K562 (cell line): ENCODE results near the gene PMEPA1.

Source experiments
- ADNP ChIP-seq: fragments of 200-800 bp; sonication (Bioruptor generic); IDR thresholded peaks from 2 replicates; pipeline ENCODE4 v1.6.1; 2016; ENCODE audit warnings: missing genetic modification characterization, missing compliant biosample characterization
- BHLHE40 ChIP-seq: IDR thresholded peaks from 2 replicates; pipeline ENCODE4 v1.6.1; 2011; ENCODE audit warnings: low read length, improper control_type of control experiment
- CHD2 ChIP-seq: IDR thresholded peaks from 2 replicates; pipeline ENCODE4 v1.6.1; 2011; ENCODE audit warnings: low read depth, low read length
- CREM ChIP-seq: IDR thresholded peaks from 2 replicates; pipeline ENCODE4 v1.6.1; 2014; ENCODE audit warnings: antibody characterized with exemption, low read depth
- CTCF ChIP-seq, 3 experiments: IDR thresholded peaks in 2 of 3; conservative IDR thresholded peaks in 1 of 3; 2 replicates each; pipeline ENCODE4 v1.5.1; 2011 to 2012; ENCODE audit warnings: low read length in 3 of 3, mild to moderate bottlenecking in 3 of 3, control low read depth in 2 of 3, improper control_type of control experiment in 1 of 3, inconsistent platforms in 1 of 3, low read depth in 1 of 3, mixed read lengths in 1 of 3, moderate library complexity in 1 of 3; ENCODE audit not compliant: insufficient read depth in 2 of 3
- HIVEP1 ChIP-seq: fragments of 250-450 bp; sonication (Bioruptor Pico); IDR thresholded peaks from 2 replicates; pipeline ENCODE4 v1.4.0; 2020; ENCODE audit warnings: mild to moderate bottlenecking
- MAFF ChIP-seq: IDR thresholded peaks from 2 replicates; pipeline ENCODE4 v1.6.1; 2012; ENCODE audit warnings: low read length, improper control_type of control experiment
- MAX ChIP-seq: sonication (generic); formaldehyde crosslinking; IDR thresholded peaks from 2 replicates; pipeline ENCODE4 v1.9.0; 2022; ENCODE audit warnings: mild to moderate bottlenecking, missing genetic modification reagents
- MBD1 ChIP-seq: fragments of 250-450 bp; sonication (Bioruptor Pico); IDR thresholded peaks from 2 replicates; pipeline ENCODE4 v1.8.0; 2022; ENCODE audit warnings: inconsistent platforms
- NR2C1 ChIP-seq, 2 experiments: fragments of 450-650 bp; IDR thresholded peaks; 2 replicates each; pipeline ENCODE4 v1.6.1; 2017; ENCODE audit warnings: mild to moderate bottlenecking in 2 of 2, antibody characterized with exemption in 1 of 2, inconsistent platforms in 1 of 2, missing compliant biosample characterization in 1 of 2, missing genetic modification characterization in 1 of 2
- POLR2AphosphoS5 ChIP-seq: IDR thresholded peaks from 2 replicates; pipeline ENCODE4 v1.6.1; 2011; ENCODE audit warnings: mild to moderate bottlenecking, low read depth, low read length, moderate library complexity; ENCODE audit not compliant: control insufficient read depth, insufficient read depth
- REST ChIP-seq, 2 experiments: fragments of 450-650 bp; formaldehyde crosslinking in 1 of 2; IDR thresholded peaks; 2 replicates each; pipeline versions ENCODE4 v1.4.0 to v1.6.1; 2014 to 2020; ENCODE audit warnings: mild to moderate bottlenecking in 2 of 2, borderline replicate concordance in 1 of 2, low read depth in 1 of 2
- TRIM24 ChIP-seq, 2 experiments: fragments of 450-650 bp; IDR thresholded peaks; 2 replicates each; pipeline ENCODE4 v1.6.1; 2016
- ZFP36 ChIP-seq: fragments of 150-350 bp; IDR thresholded peaks from 2 replicates; pipeline ENCODE4 v1.6.1; 2018; ENCODE audit warnings: low read length, low read depth; ENCODE audit not compliant: partially characterized antibody

GRCh38 chr20:57690525-57690924, 19.3 kb downstream of the PMEPA1 start:
- TF ChIP-seq TRIM24 (IDR thresholded peaks at IDR 0.05) (no peak), ADNP (tag) (no peak), MAX (CRISPR knock-in tag) (no peak), CTCF (IDR thresholded peaks at IDR 0.05 in 2 of 3, conservative IDR thresholded peaks at IDR 0.05 in 1 of 3; ENCODE audit: insufficient read depth in 2 of 3, low read depth in 1 of 3, low read length in 3 of 3) (no peak), ZFP36 (no peak), CREM (no peak), REST (IDR thresholded peaks at IDR 0.05; ENCODE audit: borderline replicate concordance) (no peak), REST (CRISPR knock-in tag; IDR thresholded peaks at IDR 0.05; ENCODE audit: low read depth) (no peak), NR2C1 (IDR thresholded peaks at IDR 0.05) (no peak), NR2C1 (tag; IDR thresholded peaks at IDR 0.05) (no peak), HIVEP1 (CRISPR knock-in tag) (no peak), BHLHE40 (no peak), MBD1 (CRISPR knock-in tag) (no peak), CHD2 (no peak), MAFF (no peak), POLR2AphosphoS5 (no peak)
